Superior temporal gyrus (tissue), 1 donor: Measurements from ENCODE around the gene XYLT1.
A peak's percentile ranks its signal among the peaks of the same experiment; 100 is the strongest.
"Not testable (repeated sequence)": the region's sequence is repeated elsewhere in the genome, so short reads cannot be mapped to it uniquely, and the experiment has no call there.

ENCODE experiments used
- DNase-seq: peaks from one replicate; pipeline ENCODE4 v3.0.0-alpha.2; 2016; ENCODE audit errors: extremely low spot score

Gene XYLT1, protein sequence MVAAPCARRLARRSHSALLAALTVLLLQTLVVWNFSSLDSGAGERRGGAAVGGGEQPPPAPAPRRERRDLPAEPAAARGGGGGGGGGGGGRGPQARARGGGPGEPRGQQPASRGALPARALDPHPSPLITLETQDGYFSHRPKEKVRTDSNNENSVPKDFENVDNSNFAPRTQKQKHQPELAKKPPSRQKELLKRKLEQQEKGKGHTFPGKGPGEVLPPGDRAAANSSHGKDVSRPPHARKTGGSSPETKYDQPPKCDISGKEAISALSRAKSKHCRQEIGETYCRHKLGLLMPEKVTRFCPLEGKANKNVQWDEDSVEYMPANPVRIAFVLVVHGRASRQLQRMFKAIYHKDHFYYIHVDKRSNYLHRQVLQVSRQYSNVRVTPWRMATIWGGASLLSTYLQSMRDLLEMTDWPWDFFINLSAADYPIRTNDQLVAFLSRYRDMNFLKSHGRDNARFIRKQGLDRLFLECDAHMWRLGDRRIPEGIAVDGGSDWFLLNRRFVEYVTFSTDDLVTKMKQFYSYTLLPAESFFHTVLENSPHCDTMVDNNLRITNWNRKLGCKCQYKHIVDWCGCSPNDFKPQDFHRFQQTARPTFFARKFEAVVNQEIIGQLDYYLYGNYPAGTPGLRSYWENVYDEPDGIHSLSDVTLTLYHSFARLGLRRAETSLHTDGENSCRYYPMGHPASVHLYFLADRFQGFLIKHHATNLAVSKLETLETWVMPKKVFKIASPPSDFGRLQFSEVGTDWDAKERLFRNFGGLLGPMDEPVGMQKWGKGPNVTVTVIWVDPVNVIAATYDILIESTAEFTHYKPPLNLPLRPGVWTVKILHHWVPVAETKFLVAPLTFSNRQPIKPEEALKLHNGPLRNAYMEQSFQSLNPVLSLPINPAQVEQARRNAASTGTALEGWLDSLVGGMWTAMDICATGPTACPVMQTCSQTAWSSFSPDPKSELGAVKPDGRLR

DNA sequence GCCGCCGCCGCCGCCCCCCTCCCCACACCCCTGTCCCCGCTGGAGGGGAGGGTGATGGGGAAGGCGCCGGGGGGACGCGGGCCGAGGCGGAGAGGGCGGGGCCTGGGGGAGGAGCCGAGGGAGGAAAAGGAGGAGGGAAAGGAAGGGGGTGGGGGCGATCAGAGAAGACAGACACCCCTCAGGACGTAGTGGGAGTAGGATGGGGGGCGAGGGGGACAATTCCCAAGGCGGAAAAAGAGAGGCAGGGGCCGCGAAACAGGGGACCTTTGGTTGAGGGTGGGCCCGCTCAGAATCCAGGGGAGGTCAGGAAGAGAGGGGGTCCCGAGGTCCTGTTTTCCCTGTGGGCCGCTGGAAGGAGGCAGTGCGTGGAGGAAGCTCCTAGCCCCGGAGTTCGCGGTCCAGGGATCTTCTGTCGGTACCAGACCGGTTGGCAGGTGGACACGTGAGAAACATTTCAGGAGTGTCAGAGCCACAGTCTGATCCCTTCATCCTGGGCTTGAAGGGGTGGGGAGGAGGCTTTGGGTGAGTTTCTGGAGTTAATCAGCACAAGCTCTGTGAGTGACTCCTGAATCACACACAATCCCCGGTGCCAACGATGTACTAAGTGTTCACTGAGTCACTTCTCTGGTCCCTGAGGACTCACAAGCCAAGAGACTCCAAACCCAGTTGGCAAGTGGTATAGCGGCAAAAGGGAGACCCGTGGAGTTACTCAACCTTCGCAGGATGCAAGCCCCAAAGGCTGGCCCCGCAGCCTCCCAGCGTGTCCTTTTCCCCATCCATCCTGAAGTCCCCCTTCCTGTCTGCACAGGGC is at the start of gene XYLT1:
TSS of gene XYLT1 (minus strand) at position 53 of the 811 bp plus-strand sequence. CDS start 164 bp downstream, outside the sequence.
- peak; percentile 60 for DNase-seq

DNA sequence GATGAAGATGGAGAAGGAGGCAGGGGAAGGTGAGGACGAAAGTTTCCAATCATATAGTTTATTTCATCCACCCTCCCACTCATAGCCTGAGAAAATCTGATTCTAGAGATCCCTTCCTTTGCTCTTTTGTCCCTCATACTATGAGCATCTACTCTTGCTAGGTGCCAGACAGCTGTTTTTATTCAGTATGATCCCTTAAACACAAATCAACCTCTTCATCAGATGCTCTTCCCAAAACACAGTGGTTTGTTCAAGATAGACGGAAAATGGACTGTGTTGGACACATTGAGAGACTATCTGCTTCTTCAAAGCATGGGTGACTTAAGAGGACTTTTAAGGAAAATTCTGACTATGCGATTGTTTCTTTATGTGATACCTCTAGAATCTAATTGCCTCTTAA is 49.4 kb upstream of the XYLT1 start:
- no peak for DNase-seq

GRCh38 chr16:17519101-17519955 is 48.6 kb upstream of the XYLT1 start:
- DNase-seq, result no peak

- DNase-seq, result no peak
These were observed 47.7 kb upstream of the XYLT1 start for GRCh38 chr16:17518441-17518840.

DNA sequence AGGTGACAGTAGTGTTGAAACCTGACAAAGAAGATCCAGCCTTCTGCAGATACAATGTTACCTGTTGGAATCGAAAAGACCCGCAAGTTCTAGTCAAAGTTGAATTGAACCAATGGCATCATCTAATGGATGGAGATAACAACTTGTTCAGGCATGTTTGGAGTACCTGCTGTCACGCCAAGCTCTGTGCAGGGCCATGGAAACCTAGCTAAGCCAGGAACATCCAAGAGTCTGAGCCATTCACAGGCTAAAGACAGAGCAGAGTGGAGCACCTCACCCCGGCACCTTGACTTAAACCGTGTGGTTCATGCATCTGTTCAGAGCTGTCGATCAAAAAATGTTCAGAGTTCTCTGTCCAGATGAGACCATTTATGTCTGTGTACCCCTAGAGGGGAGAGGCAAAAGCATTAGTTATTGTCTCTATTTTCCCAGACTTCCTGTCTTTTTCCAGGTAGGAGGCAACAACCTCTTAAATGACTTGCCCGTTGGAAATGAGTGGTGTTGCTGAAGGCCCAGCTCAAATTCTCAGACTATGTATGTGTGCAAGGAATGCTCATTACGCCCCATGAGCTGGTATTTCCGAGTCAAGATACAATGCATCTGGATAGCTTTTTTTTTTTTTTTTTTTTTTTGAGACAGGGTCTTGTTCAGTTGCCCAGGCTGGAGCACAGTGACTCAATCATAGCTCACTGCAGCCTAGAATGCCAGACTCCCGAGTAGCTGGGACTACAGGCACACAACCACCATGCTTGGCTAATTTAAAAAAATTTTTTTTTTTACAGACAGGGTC is 44.9 kb upstream of the XYLT1 start:
- DNase-seq, result no peak

DNA sequence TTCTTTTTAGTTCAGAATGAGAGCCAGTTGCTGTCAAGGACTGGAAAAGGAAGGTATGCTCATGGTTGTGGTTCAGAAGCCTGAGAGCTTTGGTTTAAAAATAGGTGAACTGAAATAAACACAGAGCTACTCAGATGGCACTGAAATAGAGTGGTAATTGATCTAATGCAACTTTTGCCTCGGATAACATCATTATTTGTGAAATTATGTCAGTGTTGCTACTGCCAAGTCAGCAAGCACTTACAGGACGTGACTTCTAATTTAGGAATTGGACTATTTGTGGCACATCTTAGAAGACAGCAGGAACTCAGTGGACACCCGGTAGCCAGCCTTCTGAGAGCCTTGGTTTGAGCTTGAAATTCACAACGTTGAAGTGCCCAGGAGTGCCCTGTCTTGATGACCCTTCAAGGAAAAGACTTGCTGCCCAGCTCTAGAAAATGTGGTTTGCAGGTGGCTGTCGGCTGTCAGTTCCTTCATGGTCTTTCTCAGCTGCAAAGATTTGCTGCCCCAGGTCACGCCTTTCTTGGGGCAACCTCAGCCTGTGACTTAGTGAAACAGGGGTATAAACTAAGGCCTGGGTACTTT is 42.0 kb upstream of the XYLT1 start:
- no peak for DNase-seq

DNA sequence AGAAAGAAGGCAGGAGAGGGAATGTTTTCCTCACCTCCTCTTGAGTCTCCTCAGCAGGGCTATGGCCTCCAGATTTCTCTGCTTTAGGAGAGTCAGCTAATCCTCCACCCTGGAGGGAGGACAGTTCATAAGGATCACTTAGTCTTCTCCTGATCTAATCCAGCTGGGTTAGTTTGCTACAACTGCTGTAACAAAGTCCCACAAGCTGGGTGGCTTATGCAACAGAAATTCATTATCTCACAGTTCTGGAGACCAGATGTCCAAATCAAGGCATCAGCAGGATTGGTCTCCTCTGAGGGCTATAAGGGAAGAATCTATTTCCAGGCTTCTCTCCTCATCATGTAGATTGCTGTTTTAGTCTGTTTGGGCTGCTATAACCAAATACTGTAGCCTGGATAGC is 40.6 kb upstream of the XYLT1 start:
- peak; percentile 38 for DNase-seq

GRCh38 chr16:17510567-17510966 is 39.8 kb upstream of the XYLT1 start:
- no peak for DNase-seq

DNA sequence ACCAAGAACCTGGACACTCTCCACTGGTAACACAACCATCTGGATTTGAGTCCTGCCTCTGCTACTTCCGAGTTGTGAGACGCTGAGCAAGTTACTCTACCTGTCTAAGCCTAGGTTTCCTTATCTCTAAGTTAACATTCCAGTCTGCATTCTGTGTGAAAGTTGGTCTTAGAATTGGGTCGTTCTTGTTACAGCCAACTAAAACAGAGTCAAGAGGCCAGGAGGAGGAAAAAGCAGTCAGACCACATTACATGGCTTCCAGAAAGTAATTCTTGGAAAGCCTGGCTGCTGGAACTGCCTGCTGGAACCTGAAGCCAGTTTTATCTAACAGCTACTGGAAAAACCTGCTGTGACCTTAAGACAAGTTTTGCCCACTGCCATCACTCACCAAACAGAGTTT is 38.4 kb upstream of the XYLT1 start:
- no peak for DNase-seq

GRCh38 chr16:17508303-17508702 is 37.5 kb upstream of the XYLT1 start:
- DNase-seq, result no peak

DNA sequence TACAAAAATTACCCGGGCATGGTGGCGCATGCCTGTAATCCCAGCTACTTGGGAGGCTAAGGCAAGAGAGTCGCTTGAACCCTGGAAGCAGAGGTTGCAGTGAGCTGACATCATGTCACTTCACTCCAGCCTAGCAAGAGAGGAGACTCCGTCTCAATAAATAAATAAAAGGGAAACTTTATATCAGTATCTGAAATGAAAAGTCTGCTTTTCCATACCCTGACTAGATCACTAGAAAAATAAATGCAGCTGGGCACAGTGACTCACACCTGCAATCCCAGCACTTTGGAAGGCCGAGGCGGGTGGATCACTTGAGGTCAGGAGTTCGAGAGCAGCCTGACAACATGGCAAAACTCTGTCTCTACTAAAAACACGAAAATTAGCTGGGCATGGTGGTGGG is 36.8 kb upstream of the XYLT1 start:
- DNase-seq, result not testable (repeated sequence)

GRCh38 chr16:17505828-17506227 is 35.1 kb upstream of the XYLT1 start:
- not testable (repeated sequence) for DNase-seq

- no peak for DNase-seq
These were observed 33.3 kb upstream of the XYLT1 start for GRCh38 chr16:17504050-17504449.

GRCh38 chr16:17503331-17503730 is 32.6 kb upstream of the XYLT1 start:
- no peak for DNase-seq

GRCh38 chr16:17501321-17501720 is 30.6 kb upstream of the XYLT1 start:
- DNase-seq, result no peak

DNA sequence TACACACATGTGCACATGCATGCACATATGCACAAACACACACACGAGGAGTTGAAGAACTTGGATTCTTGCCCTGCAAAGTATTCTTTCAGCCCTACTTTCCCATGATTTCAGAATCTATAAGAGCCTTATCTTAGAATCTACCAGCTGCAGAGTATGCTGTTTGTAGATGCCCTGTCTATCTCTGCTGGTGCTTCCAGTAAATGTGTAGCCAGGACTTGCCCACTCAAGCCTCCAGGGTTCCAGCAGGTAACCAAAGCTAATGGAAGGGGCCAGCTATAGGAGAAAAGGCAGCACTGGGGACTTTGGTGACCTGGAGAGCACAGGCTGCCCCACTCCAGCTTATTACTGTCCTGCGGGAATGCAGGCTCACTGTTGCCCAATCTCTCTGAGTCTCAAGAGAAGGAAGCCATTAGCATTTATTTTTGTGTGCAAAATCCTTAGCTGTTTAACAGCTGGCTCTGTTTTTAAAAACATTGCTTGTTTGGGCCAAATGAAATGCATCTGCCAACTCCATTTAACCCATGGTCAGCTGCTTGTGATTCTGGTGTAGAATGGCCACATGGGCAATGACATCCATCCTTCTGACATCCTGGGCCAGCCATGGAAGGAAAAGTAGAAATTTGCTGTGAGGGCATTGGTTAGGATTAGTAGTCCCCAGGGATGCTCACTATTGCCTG is 28.6 kb upstream of the XYLT1 start:
- no peak for DNase-seq

DNA sequence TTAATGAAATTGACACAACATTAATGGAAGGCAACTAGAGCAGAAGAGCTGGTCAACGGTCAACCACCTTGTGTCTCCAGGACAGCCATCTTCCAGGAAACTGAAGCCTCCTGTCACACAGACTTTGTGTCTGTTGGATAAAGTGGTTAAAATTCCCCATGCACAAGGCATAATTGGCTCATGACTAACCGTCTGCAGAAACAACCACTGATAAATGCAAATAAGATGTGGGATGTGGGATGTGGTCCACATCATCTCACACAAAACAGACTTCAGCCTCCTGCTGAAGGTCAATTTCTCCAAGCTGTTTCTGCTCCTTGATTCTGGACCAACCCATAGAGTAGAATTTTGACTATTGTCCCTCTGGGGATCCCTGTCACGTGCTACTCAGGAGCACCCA is 26.9 kb upstream of the XYLT1 start:
- DNase-seq, result no peak

GRCh38 chr16:17496891-17497290 is 26.1 kb upstream of the XYLT1 start:
- DNase-seq, result no peak

DNA sequence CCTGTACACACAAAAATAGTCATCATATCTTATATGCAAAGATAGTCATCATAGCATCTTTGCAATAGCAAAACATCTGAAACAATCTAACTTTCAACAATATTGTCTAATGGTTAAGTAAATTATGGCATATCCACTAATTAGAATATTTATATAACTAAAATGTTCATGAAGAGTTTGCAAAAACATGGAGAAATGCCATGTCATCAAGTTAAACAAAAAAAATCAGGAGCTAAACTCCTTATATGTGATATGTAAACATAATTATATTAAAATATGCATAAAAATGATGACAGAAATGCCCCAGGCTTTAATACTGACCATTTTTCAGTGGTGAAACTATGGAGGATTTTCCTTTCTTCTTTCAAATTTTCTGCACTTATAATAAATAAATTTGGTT is 22.3 kb upstream of the XYLT1 start:
- DNase-seq, result no peak
